NCI-H524 treated with DMSO at 0.1 percent for 48 hours (cell line): ENCODE results near the gene CDK11B.
"Not testable (repeated sequence)": the region's sequence is repeated elsewhere in the genome, so short reads cannot be mapped to it uniquely, and the experiment has no call there.

ENCODE experiments used
- DNase-seq: peaks from one replicate; lab custom pipeline; 2025; lab: John Stamatoyannopoulos, UW

CDK11B gene

DNA sequence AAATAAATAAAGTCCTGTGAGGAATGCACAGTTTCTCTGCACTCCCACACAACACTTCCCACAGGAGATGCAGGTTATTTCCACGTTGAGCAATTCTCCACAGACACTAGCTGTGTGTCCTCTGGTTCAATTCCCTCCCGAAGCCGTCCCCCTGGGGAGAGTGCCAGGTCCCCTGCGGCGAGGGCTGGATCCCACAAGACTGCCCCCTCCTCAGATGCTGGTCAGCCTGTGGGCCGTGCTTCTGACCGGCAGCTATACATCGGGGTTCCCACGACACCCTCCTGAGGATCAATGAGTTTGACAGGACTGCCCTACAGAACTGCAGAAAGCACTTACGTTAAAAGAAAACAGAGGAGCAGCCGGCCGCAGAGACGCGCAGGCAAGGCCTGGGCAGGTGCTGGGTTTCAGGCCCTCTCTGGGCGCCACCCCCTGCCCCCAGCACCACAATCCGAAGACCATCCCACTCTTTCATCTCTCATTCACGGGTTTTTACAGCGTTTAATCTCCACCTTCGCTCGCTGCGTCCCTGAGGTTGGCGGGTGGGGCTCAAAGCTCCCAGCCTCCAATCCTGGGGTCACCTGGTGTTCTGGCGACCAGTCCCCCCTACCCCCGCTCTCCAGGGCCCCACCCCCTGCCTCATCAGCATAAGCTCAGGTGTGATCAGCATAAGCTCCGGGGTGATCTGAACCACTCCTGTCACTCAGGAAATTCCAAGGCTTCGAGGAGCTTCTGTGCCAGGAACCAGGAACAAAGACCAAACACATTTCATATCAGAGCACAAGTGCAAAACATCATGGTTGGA, 24.5 kb upstream of the CDK11B start:
- no peak for DNase-seq

DNA sequence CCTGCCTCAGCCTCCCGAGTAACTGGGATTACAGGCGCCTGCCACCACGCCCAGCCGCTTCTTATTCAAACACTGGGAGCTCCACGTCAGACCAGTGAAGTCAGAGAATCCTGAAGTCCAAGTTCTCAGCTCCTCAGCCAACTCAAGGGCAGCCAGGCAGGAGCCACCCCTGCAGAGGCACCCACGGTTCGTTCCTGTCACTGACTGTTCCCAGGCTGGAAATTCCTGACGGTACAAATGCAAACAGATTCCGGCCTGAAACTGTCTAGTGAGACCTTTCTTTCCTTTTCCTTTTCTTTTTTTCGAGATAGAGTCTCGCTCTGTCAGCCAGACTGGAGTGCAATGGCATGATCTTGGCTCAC, 22.1 kb upstream of the CDK11B start:
- no peak for DNase-seq

DNA sequence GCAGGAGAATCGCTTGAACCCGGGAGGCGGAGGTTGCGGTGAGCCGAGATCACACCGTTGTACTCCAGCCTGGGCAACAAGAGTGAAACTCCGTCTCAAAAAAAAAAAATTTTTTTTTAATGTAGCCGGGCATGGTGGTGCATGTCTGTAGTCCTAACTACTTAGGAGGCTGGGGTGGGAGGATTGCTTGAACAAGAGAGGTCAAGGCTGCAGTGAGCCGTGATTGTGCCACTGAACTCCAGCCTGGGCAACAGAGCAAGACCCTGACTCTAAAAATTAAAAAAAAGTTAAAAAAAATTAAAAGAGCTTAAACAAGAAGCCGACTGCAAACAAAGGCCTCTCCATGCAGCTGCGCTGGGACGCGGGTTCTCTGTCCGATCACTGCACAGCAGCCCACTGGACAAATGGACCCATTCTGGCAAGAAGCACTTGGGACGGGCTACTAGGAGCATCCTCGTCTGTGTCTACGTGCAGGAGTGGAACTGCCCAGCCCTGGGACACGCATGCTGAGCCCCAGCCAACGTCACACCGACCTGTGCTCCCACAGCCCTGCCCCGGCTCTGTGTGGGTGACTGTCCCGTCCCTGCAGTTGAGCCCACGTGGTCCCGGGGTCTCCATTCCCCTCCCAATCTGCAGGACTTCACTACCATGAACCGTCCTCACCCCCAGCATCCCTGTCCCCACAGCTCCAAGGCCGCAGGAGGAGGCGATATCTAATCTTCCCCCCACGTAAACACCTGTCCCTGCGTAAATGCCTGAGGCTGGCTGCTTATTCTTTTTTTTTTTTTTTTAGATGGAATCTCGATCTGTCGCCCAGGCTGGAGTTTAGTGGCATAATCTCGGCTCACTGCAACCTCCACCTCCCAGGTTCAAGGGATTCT, 21.5 kb upstream of the CDK11B start:
- no peak for DNase-seq

DNA sequence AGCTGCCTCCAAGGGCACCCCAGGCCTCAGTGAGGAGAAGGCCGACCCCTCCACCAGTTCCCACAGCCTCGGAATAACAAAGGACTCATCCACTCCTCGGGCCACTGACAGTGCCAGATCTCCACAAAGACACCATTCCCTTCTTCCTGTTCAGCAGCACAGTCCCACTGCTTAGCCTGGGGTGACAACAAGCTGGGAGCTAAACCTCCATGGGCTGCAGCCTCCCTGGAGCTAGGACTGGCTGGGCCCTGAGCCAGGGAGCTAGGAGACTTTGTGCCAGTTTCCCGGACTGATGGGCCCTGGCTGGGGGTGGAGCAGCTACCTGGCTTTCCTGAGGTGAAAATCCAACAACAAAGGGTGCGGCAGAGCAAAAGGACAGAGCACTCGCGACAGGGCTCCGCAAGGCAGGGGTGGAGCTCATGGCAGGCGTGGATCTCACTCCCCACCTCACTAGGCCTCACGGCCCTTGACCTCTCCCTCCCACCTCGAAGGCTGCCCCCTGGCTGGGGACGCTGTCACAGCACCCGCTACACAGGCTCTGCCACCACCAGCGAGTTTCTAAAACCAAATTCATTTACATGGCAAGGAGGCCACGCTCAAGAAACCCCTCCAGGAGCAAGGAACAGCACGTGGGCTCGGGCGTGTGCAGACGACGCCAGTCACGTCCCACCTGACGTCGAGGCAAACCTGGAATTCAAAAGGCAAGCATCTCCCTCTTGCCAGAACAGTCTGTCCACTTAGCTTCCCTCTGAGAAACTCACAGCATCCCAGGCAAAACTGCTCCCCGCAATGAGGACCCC, 20.0 kb upstream of the CDK11B start:
- no peak for DNase-seq

DNA sequence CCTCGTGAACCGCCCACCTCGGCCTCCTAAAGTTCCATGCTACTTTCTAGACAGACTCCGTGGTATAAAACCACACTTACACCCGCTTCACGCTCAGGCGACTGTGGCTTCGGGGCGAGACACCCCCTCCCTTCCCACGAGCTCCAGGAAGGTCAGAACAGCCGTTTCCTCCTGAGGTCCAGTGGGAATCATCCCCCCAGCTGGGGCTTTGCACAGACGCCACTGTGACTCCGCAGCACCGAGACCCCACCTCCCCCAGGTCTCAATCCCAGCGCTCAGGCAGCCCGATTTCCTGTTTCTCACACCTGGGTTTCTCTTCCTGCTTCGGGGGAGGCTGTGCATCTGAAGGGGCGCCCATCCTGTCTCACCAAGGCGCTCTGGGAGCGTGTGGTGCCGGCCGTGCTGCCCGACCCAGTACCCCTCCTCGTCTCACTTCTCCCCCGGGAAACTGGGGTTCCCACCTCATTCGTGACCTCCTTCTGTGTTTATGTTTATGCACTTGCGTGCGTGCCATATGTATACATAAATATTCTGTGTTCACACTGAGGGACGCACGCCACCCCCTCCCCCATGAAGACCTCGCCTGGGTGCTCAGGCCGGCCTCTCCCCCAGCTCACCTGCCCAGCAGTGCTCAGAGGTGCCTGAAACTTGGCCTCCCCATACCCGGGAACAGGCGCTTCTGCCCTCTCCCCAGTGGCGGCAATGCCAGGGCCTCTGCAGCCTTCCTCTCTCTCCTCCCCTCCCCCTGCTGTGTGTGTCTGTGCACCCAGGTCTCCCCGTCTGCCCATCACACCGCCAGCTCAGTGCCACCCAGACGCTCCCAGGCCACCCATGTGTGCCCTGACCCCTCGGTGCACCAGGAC, 19.1 kb upstream of the CDK11B start:
- no peak for DNase-seq

DNA sequence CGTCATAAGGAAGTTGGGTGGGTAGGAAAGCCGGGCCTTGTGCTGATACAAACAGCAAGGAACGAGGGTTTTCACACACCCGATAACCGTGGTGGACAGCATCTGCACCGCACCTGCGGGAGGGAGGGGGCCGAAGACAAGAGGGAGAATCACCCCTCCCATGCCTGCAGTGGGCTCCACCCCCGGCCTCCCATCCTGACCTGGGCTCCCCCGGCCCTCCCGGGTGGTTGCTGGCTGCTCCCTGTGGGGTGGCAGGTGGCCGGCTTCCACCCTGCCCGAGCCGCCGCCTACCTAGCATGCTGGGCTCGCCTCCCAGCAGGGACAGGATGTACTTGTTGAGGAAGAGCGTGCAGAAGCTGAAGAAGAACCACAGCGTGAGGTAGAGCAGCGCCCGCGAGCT, 17.3 kb upstream of the CDK11B start:
- not testable (repeated sequence) for DNase-seq

DNA sequence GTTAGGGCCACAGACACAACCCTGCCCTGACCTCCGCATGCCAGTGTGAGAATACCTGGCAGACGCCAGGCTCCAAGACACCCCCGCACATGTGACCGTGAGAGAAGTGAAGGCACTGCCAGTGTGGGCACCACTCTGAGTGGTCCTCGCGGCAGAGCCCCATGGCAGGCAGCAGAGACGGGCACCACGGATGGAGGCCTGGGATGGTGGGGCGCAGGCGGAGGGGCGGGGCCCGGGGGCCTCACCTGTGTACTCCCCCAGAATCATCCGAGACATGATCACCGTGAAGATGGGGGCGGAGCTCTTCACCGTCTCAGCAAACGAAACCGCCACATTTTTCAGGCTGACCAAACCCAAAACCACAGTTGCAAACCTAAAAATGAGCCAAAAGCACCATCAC, 16.4 kb upstream of the CDK11B start:
- not testable (repeated sequence) for DNase-seq

DNA sequence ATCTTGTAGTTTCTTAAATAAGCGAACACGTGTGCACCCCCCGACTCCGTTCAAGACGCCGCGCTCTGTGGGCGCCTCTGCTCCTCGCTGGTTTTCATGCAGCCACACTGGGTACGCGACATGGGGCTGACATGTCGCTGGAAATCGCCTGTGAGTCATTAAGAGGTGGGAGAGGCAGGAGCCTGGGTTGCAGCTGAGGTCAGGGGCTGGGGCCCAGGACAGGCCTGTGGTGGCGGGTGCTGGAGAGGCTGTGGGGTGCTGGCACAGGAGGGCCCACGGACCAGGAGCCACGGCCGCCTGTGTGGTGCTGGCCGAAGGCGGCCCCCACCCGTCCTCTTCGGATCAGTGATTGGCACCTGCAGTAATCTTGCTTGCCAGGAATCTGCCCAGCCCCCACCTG, 16.0 kb upstream of the CDK11B start:
- not testable (repeated sequence) for DNase-seq

DNA sequence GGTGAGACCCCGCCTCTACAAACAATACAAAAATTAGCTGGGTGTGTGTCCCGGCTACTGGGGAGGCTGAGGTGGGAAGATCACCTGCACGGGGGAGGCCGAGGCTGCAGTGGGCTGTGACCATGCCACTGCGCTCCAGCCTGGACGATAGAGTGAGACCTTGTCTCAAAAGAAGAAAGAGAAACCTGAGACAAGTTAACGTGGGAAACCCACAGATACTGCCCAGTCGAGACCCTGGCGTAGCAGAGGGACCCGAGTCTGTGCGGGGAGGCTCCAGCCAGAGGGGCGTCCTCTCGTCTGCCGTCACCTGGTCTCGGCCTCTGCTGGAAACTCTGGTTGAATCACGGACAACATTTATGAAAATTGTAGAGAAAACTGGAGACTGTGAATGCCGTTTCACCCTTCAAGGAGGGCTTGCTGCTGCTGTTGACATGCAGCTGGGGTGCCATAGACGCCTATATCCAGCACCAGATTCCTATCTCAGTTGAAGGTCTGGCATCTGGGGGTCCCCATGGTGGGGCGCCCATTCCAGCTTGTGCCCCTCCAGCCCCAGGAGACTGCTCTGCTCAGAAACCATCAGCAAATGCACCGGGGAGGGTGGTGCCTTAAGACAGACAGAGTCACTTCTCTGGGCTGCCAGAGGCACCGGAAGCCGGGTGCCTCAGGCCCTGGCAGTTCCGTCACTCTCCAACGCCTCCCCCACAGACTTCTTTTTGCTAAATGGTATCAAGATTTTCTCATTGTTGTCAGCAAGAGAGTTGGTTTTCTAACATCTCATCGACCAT, 13.6 kb upstream of the CDK11B start:
- DNase-seq = no peak

DNA sequence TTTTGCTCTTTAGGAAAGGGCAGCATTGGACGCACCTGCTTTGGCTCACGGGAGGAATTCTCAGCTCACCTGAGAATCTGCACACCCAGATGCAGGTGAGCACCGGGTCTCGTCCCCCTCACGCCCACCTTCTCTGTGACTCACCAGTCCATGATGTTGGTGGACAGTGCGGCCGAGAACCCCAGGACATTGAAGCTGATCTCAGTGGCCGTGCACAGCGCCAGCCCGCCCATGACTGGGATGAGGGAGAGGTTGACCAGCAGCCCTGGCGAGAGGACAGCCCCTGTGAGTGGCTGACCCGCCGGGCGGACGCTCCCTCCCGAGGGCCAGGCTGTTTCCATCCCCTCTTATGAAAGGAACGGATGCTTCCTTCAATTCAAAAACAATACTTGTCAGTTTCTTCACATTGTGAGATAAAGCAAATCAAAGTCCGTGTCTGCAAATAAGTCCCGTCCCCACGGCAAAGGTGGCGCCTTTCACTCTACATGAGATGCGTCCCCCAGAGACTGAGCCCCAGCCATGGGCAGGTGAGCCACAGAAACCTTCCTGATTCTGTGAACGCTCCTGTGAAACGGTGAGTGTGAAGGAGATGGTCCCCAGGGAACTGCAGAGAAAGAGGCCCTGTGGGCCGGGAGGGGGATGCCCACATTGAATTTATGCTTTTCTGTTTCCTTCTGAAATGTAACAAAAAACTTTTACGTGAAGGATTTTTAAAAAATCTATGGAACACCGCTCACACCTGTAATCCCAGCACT, 12.7 kb upstream of the CDK11B start:
- no peak for DNase-seq

DNA sequence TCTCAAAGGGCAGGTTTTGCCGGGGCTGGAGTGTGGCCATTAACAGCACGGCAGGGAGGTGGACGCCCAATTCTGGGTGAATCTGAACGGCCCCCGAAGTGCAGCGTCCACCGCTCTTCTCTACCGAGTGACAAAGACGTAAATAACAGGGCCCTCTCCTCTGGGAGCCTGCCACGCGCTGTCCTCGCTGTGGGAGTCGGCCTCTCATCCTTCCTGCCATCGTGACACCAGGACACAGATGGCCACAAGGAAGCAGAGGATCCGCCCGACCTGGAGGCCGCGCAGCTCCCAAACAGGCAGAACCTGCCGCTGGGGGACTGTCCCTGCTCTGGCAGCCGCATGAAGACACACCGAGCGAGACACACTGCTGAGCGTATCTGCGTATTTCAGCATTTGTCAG, 12.1 kb upstream of the CDK11B start:
- DNase-seq = no peak

DNA sequence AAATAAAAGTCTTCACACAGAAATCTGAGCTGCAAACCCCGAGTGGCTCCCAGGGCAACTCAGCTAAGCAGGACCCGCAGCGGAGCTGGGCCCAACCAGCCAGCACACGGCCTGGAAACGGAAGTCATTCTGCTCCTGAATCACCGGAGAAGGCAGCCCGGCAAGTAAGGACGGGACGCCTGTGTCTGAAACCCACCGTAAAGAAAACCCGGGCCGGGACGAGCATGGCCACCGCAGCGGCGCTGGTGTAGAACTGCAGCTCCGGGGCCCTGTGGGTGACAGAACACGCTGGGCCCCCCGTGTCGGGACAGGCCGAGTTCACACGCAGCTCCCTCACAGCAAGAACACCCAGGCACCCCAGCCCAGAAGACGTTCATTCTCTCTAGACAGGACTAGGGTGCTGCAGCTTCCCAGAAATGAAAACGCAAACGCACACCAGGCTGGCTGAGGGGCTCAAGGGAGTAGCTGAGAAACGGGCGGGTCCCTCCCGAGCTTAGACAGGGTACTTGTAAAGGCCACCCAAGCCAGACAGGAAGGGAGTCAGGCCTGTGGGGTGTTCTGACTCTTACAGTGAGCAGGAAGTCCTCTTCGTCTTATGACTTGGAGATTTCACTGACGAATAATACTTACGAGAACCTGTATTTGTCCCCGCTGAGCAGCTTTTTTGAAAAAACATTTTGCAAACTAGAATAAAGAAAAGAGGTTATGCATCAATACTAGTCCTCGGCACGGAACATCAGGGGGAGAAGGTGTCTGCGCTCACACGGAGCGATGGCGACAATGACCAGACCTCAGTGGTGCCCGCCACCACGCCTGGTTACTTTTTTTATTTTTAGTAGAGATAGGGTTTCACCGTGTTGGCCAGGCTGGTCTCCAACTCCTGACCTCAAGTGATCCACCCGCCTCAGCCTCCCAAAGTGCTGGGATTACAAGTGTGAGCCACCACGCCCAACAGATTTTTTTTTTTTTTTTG, 10.9 kb upstream of the CDK11B start:
- DNase-seq = no peak

DNA sequence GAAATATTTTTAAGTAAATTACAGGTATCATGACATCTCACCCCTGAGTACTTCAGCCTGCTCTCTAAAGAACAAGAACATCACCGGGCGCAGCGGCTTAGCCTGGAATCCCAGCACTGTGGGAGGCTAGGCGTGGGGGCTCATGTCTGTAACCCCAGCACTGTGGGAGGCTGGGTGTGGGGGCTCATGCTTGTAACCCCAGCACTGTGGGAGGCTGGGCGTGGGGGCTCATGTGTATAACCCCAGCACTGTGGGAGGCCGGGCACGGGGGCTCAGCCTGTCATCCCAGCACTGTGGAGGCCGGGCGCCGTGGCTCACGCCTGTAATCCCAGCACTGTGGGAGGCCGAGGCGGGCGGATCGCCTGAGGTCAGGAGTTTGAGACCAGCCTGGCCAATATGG, 7.7 kb upstream of the CDK11B start:
- no peak for DNase-seq

DNA sequence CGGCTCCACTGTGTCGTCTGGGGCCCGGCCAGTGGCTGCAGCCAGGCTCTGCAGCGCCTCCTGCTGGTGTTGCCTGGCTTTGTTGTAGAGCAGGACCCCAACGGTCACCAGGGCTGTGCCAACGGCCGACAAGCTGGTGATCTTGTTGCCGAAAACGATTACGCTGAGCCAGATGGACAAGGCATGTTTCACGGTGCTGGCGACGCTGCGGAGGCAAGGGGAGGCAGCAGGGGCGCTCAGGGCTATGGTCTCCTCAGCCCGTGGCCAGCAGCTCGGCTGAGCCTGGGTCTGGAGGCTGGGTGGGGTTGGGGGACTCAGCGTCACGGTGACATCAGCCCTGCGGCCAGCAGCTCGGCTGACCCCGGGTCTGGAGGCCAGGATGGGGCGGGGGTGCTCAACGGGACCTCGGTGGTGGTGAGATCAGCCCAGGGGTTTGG, 7.0 kb upstream of the CDK11B start:
- no peak for DNase-seq

DNA sequence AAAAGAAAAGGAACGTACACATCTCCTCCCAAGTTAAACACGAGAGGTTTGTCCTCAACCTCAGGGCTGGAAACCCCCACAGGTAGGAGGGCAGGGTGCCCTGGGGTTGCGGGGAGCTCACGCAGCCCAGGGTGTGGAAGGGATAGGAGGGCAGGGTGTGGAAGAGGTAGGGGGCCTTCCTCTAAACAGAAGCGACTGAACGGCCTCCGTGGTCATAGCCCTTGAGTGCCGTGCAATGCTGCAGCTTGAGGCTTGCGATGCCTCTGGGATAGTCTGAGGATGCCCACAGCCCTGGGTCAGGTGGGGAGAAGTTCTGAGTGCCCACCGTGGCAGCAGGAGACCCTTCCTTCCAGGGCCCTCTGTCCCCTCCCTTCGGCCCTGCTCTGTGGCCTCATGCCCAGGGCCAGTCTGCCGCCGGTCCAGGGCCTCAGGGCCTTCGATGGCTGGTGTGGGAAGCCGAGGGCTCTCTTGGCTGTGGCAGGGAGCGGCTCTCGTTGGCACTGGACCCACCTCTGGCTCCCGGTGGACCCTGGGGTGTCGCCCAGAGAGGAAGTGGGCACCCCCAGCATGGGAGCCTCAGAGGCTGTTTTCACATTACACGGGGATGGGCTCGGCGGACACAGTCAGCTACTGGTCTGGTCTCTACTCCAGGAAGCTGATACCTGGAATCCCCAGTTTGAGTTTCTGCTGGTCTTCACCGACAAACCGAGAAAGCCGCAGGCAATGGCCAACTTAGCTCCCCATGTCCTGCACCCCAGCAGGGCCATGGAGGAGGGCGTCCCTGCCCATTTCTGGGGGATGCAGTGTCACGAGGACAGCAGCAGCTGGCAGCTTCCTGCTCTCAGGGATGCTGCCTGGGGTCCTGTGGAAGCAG, 6.4 kb upstream of the CDK11B start:
- DNase-seq = no peak

DNA sequence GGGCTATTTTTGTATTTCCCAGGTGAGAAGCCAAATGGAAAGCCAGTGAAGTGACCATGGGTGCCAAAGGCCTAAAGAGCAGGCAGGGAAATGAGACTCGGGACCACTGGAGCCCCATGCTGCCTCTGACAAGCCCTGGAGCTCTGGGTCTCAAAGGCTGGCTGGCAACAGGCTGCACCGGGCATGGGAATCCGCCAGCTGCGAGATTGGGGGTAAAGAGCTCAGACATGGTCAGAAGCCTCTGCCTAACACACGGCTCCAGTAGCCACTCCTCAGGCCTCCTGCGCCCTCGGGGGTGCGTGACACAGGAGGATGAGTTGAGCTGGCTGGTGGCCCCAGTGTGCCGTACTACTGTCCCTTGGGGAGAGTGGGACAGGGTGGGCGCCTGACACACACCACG, 5.5 kb upstream of the CDK11B start:
- DNase-seq = not testable (repeated sequence)

DNA sequence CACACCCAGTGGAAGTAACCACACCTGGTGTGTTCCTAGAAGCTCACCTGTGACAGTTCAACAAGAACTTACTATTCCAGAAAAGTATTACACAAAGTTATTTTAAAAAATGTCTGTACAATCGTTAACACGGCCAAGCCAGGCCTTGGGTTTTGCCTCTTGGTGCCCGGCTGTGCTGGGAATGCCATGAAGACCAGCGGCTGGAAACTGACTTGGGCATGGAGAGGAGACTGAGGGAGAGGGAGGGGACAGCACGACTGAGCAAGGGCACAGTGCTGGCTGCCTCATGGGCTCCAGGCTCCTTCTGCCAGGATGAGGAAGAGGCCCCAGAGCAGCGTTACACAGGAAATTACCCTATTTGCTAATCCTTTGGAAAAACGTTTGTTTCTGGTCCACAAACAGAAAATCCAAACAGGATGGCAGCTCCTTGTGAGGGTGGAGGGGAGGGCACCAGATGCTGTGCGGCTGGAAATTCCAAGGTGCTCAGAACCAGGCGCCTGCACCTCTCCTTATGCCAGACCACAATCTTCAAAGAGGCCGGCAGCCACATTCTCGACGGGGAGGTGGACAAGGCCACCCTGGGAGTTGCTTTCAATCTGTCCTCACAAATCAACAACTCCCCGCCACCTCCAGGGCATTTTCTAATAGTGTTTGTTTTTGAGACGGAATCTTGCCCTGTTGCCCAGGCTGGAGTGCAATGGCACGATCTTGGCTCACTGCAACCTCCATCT, 4.2 kb upstream of the CDK11B start:
- not testable (repeated sequence) for DNase-seq
